NCI-H146 treated with DMSO at 0.1 percent for 48 hours (cell line): Measurements from ENCODE around the gene C3orf62.
"Not testable (repeated sequence)": the region's sequence is repeated elsewhere in the genome, so short reads cannot be mapped to it uniquely, and the experiment has no call there.

Source experiments
- DNase-seq: peaks from one replicate; lab custom pipeline; 2025; ENCODE audit not compliant: unreplicated experiment; lab: John Stamatoyannopoulos, UW

The C3orf62 gene

DNA sequence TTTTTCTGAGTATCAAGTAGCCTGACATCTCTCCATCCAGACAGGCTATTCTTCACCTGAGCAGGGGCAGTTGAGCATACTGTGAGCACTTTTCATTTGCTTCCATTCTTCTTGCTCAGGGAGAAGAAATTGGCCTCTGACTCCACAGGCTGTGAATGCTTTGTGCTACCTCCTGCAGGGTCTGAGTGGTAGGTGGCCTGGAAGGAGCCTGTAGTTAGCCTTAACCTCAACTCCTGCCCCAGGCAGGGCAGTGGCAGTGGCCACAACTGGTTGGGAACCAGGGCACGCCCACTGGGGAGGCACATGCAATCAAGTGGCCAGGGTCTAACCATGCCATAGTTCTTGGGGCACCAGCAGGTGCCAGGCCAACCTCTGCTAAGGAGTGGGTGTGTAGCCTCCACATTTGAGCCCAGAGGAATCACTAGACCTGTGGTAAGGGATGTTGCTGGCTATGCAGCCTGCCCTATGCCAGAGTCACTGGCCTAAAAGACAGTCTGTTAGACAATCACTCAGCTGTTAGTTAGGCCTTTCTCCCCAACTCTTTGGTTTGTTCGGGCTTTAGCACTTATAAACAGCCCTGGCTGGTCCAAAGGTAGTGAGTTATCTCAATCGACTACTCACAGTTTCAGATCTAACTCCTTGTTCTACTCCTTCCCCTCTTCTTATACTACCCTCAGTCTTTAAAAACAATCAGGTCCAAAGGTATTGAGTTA, 7.4 kb downstream of the C3orf62 start:
- DNase-seq, result no peak

DNA sequence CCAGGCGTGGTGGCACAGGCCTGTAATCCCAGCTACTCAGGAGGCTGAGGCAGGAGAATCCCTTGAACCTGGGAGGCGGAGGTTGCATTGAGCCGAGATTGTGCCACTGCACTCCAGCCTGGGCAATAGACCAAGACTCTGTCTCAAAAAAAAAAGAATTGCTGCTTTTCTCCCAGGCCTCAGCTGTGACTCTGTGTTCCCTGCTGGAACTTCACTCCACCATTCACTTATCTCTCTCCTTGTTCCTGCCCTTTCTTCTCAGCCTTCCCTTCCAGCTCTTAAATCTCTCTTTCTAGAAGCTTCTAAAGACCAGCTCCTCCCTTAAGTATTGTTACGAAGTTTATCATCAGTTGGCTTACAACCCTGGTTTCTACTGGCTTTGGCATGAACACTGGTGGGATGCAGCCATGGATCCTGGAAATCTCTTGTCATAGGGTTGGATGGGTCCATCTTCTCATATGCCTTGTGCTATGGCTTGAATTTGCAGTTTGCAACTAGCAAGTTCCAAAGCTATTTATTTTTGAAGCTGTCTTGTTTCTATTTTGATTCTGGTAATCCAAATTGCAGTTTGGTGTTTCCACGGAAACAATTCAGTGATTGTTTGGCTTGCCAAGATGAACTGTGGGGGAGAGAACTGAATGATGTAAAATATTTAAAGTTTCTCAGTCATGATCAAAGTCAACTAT, 10.5 kb downstream of the C3orf62 start:
- DNase-seq, result no peak

DNA sequence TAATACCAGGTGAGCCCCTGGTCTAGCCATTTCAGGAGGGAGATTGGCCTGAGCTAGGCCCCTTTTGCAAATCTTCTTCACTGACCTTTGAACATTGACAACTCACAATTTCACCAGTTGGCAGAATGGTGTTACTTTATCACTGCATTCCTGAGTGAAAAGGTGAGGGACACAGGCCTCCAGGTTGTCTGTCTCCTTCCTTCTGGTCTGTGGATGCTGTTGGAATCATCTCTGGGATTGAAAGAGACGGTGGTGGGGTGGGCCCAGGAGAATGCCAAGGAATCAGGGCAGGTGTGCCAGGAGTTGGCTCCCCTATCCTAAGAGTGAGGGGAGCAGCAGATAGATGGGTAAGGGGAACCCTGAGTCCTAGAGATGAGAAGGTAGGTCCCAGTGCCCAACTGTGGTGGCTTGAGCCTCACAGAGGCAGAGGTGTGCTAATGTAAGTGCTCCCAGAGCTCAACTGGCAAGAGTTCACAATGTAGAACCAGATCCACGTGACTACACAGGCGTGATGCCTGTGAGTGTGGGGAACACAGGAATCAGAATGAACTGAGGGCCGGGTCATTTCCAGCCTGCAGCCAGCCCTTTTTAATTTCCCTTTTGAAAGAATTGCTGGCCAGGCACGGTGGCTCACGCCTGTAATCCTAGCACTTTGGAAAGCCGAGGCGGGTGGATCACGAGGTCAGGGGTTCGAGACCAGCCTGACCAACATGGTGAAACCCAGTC, 11.2 kb downstream of the C3orf62 start:
- DNase-seq, result no peak

DNA sequence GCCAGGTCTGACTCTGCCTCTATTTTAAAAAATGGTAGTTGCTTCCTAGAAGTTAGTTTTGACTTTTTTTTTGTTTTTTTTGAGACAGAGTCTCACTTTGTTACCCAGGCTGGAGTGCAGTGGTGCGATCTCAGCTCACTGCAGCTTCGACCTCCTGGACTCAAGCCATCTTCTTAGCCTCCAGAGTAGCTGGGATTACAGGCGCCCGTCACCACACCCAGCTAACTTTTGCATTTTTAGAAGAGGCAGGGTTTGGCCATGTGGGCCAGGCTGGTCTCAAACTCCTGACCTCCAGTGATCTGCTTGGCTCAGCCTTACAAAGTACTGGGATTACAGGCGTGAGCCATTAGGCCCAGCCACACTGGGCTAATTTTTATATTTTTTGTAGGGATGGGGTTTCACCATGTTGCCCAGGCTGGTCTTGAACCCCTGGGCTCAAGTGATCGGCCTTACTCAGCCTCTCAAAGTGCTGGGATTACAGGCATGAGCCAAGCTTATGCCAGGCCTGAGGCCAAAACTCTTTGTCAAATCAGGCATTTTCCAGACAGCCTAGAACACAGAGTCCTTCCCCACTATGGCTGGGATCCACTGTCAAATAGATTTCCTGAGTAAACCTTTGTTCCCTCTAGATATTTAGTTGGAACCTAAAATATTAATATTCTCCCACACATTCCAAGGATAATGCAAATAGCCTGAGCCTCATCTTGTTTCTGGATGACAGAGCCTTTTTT, 13.7 kb downstream of the C3orf62 start:
- DNase-seq, result no peak

DNA sequence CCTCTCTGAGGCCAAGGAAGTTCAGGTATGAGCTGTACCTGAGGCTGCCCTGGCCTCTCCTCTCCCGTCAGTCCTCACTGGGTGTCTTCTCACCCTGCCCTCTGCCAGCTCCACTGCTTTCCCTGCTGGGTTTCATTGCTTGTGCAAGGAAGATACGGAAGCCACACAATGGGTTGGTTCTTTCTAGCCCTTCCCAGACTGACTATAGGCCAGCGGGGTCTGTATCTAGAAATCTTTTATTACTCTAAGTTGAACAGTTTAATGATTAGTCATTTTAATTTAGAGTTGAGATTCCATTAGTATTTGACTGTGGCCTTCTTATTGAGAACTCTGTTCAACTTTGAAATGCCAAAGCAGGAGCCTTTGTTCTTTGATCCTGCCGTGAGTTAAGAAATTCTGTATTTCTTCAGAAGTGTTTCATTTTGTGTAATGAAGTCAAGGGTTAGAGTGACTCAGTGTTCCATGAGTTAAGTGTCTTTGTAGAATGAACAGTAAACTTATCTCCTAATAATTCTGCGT, 16.2 kb downstream of the C3orf62 start:
- DNase-seq, result no peak

DNA sequence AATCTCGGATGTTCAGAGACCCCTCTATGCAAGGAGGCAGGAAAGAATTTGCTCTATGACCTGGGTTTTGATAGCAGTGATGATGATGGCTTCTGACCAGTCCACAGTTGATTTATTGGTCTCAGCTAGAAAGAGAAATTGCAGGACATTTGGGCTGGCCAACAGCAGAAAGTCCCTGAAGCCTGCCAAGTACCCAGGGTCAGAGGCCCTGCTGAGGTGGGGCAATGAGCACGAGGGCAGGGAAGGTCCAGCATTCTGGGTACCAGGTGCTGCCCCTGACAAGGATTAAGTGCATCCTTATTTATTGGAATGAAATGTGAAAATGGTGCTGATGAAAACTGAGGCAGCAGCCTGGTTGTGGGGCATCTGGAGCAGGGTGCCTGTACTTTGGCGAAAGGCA, 19.8 kb downstream of the C3orf62 start:
- no peak for DNase-seq

DNA sequence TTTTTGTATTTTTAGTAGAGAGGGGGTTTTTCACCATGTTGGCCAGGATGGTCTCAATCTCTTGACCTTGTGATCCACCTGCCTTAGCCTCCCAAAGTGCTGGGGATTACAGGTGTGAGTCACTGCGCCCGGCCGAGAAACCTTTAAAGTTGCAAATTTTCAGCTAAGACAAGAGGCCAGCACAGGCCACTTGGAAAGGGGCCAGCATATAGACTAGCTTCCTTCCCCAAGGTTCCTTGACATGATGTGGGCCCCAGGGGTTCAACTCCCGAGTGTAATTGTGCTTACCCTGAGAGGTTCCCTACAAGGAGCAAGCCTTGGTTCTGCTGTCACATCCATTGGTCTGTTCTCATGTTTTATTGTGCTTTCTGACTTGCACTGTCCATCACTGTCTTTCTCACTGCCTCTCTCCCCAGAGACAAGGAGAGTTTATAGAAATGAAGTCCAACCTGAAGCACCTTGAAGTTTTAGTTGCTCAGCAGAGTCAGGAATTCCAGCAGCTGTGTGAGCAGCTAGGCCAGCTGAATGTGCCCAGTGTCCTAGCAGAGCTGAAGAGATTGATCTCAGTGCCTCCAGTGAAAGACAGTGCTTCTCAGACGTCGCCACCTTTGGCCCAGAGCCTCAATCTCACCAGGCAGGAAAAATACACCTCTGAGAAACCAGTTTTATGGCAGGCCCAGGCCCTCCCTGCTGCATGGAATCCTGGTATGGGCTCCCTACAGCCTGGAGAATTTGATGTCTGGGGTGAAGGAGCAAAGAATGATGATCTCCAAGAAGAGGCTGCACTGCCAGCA, 21.1 kb downstream of the C3orf62 start:
- DNase-seq, result no peak

DNA sequence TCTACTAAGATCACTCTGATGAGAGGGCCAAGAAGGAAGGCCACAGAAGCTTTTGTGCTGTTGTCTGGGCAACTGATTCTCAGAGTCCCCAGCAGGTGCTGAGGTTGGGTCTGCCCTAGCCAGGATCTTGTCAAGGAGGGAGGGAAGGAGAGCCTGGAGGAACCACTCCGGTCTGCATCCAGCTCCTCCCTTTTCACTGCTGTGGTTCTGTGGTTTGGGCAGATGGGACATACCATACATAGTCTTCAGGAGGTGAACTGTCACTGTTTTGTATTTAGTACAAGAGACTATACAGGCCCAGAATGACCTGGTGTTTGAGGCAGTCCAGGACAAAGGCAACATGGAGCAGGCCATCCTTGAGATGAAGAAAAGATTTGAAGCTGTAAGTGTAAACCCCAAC, 21.9 kb downstream of the C3orf62 start:
- DNase-seq, result no peak

DNA sequence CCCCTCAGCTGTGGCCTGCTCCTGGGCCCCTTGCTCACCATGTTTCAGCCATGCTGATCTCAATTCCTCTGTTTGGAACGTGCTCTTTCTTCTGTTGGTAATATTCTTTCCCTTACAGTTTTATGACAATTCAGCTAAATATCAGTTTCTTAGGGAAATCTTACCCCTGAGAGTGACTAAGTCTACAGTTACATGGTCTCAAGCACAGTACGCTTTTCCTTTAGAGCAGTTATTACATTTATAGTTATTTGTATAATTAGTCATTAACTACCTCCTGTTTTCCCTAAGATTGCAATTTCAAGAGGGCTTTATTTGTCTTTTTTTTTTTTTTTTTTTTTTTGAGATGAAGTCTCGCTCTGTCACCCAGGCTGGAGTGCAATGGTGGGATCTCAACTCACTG, 23.5 kb downstream of the C3orf62 start:
- DNase-seq, result no peak

DNA sequence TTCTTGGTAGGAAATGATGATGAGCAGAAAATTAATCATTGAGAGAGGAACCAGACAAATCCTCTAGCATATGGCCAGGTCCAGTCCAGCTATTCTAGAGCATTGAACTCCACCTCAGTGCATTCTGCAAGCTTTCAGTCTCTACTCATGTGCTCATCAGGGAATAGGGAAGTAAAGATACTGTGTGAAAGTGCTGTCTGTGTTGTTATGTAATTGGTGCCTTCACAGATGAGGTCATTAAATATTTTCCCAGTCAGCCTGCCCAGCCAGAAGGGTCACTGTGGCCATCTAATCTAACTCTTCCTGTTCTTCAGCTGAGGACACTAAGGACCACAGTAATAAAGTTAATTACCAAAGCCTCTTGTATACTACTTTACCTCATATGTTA, 28.2 kb downstream of the C3orf62 start:
- no peak for DNase-seq

DNA sequence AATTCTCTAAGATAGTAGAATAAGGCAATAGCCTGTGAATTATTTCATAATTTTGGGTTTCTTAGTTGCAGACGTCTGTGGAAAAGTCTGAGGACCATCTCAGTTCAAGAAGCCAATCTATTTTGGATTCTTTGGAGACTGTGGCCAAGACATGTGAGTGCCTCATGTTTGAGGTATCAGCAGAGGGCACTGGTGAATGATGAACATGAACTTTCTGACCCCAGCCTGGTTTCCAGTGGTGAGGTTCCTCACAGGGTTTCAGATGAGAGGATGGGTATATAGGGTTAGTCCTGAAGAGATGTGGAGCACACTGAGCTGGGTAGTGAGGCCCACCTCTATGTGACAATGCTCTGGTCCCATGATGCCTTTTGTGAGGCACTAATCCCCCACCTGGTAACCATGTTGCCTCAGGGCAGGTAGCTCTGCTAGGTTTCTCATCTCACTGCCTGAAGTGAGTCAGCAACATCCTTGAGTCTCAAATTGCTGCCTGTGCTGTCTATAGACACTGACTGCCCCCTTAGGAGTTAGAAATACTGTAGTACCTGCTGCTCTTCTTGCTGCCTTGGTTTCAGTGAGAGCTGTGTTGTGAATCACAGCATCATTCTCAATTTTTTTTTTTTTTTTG, 32.3 kb downstream of the C3orf62 start:
- peak; percentile 17 for DNase-seq

DNA sequence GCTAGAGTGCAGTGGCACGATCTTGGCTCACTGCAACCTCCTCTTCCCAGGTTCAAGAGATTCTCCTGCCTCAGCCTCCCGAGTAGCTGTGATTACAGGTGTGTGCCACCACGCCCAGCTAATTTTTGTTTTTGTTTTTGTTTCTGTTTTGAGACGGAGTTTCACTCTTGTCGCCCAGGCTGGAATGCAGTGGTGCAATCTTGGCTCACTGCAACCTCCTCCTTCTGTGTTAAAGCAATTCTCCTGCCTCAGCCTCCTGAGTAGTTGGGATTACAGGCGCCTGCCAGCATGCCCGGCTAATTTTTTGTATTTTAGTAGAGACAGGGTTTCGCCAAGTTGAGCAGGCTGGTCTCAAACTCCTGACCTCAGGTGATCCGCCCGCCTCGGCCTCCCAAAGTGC, 36.9 kb downstream of the C3orf62 start:
- DNase-seq, result not testable (repeated sequence)

DNA sequence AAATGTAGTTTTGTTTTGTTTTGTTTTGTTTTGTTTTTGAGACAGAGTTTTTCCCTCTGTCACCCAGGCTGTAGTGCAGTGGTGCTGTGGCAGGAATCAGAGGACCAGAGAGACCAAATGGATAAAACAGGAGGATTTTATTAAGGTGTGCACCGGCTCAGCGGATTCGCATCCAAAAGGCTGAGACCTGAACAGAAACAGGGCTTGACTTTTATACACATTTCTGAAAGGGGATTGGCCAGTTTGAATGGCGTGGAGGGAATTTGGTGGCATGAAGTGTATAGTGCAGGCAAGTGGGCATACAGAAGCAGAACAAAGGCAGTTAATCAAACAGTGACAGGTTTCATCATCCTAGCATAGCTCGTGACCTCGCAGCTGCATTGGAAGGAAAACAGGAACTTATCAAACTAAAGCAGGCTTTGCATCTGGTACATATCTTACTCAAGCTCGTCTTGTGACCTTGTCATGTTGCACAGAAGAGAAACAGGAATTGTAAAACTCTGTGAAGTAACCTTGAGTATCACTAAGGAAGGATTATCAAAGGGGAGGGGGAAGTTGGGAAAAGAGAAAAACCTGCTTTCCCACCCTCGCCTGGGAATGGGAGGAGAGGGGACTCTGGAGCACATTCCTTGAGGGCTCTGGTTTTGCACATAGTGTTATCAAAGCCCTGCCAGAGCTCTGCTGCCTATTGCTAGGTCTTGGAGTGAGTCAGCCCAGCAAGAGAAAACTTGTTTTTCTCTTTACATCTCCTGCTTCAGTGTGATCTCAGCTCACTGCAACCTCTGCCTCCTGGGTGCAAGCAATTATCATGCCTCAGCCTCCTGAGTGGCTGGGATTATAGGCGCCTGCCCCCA, 38.5 kb downstream of the C3orf62 start:
- DNase-seq, result no peak

DNA sequence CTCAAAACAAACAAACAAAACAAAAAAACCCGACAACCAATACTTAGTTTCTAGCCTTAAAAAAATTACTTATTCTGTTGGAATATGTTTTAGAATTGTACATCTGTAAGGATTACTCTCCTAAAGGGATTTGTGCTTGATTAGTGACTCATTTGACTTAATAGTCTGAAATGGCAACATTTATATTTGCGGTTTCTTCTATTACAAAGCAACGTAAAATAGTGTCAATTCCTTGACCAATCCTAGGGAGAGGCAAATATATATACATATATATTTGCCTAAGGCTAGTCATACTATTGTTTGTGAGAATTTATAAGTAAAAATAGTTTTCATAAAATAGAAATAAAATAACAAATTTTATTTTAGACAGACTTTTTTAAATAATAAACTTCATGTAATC, 39.7 kb downstream of the C3orf62 start:
- DNase-seq, result no peak

DNA sequence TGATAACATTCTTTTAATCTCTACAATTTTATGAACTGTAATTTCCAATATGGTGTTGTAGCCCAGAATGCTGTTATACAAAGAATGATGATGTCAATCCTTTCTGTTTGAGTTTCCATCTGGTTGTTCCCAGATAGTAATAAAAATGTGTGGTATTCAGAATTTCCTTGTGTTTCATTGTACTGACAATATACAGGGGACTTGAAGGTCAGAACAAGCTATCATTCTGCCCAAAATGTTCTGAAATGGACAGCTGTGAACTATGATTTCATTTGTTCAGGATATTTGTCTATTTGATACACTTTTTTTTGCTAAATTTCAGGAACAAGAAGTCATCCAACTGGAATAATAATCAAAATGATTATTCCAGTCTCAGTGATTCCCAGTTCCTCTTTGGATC, 40.8 kb downstream of the C3orf62 start:
- DNase-seq, result no peak

DNA sequence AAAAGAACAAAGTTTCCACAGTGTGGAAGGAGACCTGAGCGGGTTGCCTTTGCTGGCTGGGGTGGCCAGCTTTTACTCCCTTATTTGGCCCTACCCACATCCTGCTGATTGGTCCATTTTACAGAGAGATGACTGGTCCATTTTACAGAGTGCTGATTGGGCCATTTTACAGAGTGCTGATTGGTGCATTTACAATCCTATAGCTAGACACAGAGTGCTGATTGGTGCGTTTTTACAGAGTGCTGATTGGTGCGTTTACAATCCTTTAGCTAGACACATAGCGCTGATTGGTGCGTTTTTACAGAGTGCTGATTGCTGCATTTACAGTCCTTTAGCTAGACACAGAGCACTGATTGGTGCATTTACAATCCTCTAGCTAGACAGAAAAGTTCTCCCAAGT, 48.2 kb downstream of the C3orf62 start:
- DNase-seq, result not testable (repeated sequence)

DNA sequence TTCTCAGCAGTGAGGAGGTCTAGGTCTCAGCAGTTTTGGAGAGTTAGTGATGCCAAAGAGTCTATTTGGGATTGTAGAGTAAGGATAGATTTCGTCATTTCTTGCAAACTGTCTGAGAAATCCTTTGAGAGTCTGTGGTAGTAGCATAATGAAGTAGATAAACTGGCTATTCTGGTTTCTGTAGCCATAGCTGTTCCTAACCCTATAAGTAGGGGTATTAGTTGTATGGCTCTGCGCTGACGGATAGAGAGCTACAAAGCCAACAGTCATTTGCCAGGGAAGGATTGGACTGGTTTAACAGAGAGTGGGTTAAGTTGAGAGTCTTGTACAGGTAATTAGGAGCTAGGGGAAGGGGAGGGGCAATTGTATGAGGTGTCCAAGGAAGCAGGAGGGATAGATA, 55.0 kb downstream of the C3orf62 start:
- DNase-seq, result no peak

DNA sequence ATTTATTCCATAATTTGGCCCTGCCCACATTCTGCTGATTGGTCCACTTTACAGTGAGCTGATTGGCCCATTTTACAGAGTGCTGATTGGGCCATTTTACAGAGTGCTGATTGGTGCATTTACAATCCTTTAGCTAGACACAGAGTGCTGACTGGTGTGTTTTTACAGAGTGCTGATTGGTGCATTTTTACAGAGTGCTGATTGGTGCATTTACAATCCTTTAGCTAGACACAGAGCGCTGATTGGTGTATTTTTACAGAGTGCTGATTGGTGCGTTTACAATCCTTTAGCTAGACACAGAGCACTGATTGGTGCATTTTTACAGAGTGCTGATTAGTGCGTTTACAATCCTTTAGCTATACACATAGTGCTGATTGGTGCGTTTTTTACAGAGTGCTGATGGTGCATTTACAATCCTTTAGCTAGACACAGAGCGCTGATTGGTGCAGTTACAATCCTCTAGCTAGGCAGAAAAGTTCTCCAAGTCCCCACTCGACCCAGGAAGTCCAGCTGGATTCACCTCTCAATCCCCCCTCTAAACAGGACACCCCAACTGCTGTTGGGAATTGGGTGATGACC, 56.0 kb downstream of the C3orf62 start:
- not testable (repeated sequence) for DNase-seq

DNA sequence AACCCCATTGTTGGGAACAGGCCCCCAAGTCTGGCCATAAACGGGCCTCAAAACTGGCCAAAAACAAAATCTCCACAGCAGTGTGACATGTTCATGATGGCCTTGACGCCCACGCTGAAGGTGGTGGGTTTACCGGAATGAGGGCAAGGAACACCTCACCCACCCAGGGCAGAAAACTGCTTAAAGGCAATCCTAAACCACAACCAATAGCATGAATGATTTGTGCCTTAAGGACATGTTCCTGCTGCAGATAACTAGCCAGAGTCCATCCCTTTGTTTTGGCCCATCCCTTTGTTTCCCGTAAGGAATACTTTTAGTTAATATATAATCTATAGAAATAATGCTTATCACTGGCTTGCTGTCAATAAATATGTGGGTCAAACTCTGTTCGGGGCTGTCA, 57.9 kb downstream of the C3orf62 start:
- DNase-seq, result no peak
